ENCODE data around the gene BAZ1B. TPM values are rescaled to one million over a fixed set of nuclear protein-coding genes. Genes with fewer than 3 reads are reported as not detected.
A peak's percentile ranks its signal among the peaks of the same experiment; 100 is the strongest.

Gene BAZ1B
- total and polyA plus RNA-seq, 9 of the 15 experiments (the other 6 are each of a cell fraction or from before 2014, with no cell fraction given) = 15.0 to 134 (median 79.5) TPM

DNA sequence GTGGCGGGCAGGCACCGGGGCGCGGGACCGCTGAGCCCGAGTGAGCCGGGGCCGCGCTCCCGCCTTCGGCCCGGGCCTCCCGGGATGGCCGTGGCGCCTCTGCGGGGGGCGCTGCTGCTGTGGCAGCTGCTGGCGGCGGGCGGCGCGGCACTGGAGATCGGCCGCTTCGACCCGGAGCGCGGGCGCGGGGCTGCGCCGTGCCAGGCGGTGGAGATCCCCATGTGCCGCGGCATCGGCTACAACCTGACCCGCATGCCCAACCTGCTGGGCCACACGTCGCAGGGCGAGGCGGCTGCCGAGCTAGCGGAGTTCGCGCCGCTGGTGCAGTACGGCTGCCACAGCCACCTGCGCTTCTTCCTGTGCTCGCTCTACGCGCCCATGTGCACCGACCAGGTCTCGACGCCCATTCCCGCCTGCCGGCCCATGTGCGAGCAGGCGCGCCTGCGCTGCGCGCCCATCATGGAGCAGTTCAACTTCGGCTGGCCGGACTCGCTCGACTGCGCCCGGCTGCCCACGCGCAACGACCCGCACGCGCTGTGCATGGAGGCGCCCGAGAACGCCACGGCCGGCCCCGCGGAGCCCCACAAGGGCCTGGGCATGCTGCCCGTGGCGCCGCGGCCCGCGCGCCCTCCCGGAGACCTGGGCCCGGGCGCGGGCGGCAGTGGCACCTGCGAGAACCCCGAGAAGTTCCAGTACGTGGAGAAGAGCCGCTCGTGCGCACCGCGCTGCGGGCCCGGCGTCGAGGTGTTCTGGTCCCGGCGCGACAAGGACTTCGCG is 88.0 kb downstream of the BAZ1B start:
- in situ Hi-C loops (cut with MboI) (loop anchor here (5.0 to 25.0 kb wide), 2 partner anchors 117 to 1953 kb away; partner anchors contain the start of gene TRIM73), intact Hi-C loops (cut with micrococcal nuclease) (no loop called here)
- H3K4me2 ChIP-seq (ENCODE audit: insufficient read depth, low read length) = peak overlapping the region; percentile 66; the same call in 1 of the 2 replicates
- peak overlapping the region; percentile 65; the same call in 1 of the 3 replicates for H3K27ac ChIP-seq (ENCODE audit: extremely low read depth, low read depth, low read length)
- CTCF ChIA-PET (ENCODE audit: low intra/inter-chr PET ratio) = no interaction called here
- no peaks in the 10 kb centered on the region for H3K9me1 ChIP-seq (ENCODE audit: control insufficient read depth, insufficient read depth, low read length)
- ATAC-seq = peak; percentile 31
- FAIRE-seq = no peak
- H2AFZ ChIP-seq (ENCODE audit: low read depth, low read length) = peak overlapping the region; percentile 90
- POLR2A ChIA-PET = interaction anchor here (0.6 to 0.8 kb wide), 2 partner anchors 86 to 277 kb away, joined by 3 to 4 read pairs; no protein-coding TSS in a partner anchor
- DNase-seq (ENCODE audit: extremely low read depth in 1 of 4, low spot score in 3 of 4) = peak in 1 of 4 experiments; percentile 41
- 0 out of 2 replicates have a peak, but pooled peaks cover 3% of the 10 kb centered on the region for H4K20me1 ChIP-seq (replicated peaks; ENCODE audit: control insufficient read depth, insufficient read depth, low read length)
- H3K36me3 ChIP-seq (ENCODE audit: control insufficient read depth, insufficient read depth, low read length) = peaks cover 3% of the 10 kb centered on the region; the same call in 1 of the 3 replicates
- peak overlapping the region; percentile 50 for H3K4me3 ChIP-seq
- BruUV-seq (replicated peaks) = no TSS peak
- no peaks in the 10 kb centered on the region for H3K27me3 ChIP-seq (ENCODE audit: control insufficient read depth in 2 of 2, insufficient read depth in 2 of 2, low read length in 2 of 2)
- 56% methylated on average over 63 of the region's 110 CpGs for WGBS (ENCODE audit: insufficient coverage, low coverage, missing lambda C conversion rate)
- no peaks in the 10 kb centered on the region for H3K9me3 ChIP-seq (replicated peaks; ENCODE audit: control insufficient read depth, insufficient read depth, low read depth, low read length)
- H3K79me2 ChIP-seq (ENCODE audit: control insufficient read depth, insufficient read depth, low read length) = no peaks in the 10 kb centered on the region
- H3K9ac ChIP-seq (ENCODE audit: insufficient read depth in 1 of 2, low read depth in 2 of 2, low read length in 2 of 2) = peak overlapping the region; percentile 56 to 92; a peak in 3 of 4 replicates
- peaks cover 0 to 54% of the 10 kb centered on the region in 2 experiments; a peak in 2 of 5 replicates for H3K4me1 ChIP-seq (replicated peaks in 1 of 2; ENCODE audit: control insufficient read depth in 2 of 2, insufficient read depth in 2 of 2, low read length in 2 of 2)
- TF ChIP-seq ZNF740 (CRISPR knock-in tag; IDR thresholded peaks at IDR 0.05) (no peak), ZNF740 (tag; IDR thresholded peaks at IDR 0.05) (no peak), ZBTB1 (CRISPR knock-in tag; IDR thresholded peaks at IDR 0.05; ENCODE audit: borderline replicate concordance, low read depth) (0 out of 2 replicates have a peak, but pooled peaks have one; percentile 7), SMAD4 (CRISPR knock-in tag; conservative IDR thresholded peaks at IDR 0.05) (0 out of 2 replicates have a peak, but pooled peaks have one; percentile 48), CBX1 (IDR thresholded peaks at IDR 0.05; ENCODE audit: low read depth) (0 out of 2 replicates have a peak, but pooled peaks have one; percentile 56), YY1 (IDR thresholded peaks at IDR 0.05; ENCODE audit: borderline replicate concordance in 1 of 3, control insufficient read depth in 1 of 3, extremely low read depth in 1 of 3, insufficient read depth in 3 of 3, insufficient read length in 1 of 3, insufficient replicate concordance in 2 of 3, low read depth in 1 of 3, low read length in 2 of 3) (no peak), UBTF (IDR thresholded peaks at IDR 0.05; ENCODE audit: borderline replicate concordance in 1 of 2, low read depth in 2 of 2, low read length in 2 of 2) (0 out of 4 replicates have a peak, but pooled peaks of 1 of the 2 experiments have one; percentile 13)
- TF ChIP-seq, protein P1, sequence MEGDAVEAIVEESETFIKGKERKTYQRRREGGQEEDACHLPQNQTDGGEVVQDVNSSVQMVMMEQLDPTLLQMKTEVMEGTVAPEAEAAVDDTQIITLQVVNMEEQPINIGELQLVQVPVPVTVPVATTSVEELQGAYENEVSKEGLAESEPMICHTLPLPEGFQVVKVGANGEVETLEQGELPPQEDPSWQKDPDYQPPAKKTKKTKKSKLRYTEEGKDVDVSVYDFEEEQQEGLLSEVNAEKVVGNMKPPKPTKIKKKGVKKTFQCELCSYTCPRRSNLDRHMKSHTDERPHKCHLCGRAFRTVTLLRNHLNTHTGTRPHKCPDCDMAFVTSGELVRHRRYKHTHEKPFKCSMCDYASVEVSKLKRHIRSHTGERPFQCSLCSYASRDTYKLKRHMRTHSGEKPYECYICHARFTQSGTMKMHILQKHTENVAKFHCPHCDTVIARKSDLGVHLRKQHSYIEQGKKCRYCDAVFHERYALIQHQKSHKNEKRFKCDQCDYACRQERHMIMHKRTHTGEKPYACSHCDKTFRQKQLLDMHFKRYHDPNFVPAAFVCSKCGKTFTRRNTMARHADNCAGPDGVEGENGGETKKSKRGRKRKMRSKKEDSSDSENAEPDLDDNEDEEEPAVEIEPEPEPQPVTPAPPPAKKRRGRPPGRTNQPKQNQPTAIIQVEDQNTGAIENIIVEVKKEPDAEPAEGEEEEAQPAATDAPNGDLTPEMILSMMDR (IDR thresholded peaks at IDR 0.05 in 2 of 3, conservative IDR thresholded peaks at IDR 0.05 in 1 of 3; ENCODE audit: insufficient read depth in 2 of 3, low read depth in 1 of 3, low read length in 3 of 3) = peak in 1 of 3 experiments; percentile 7; a peak in 1 of 6 replicates
- TF ChIP-seq, protein P2, sequence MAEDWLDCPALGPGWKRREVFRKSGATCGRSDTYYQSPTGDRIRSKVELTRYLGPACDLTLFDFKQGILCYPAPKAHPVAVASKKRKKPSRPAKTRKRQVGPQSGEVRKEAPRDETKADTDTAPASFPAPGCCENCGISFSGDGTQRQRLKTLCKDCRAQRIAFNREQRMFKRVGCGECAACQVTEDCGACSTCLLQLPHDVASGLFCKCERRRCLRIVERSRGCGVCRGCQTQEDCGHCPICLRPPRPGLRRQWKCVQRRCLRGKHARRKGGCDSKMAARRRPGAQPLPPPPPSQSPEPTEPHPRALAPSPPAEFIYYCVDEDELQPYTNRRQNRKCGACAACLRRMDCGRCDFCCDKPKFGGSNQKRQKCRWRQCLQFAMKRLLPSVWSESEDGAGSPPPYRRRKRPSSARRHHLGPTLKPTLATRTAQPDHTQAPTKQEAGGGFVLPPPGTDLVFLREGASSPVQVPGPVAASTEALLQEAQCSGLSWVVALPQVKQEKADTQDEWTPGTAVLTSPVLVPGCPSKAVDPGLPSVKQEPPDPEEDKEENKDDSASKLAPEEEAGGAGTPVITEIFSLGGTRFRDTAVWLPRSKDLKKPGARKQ (CRISPR knock-in tag; IDR thresholded peaks at IDR 0.05) = peak; percentile 91; the same call in 1 of the 2 replicates
